PFSK-1 (cell line): ENCODE data around the gene HIGD2A.

Experiments used
- FOXP2 ChIP-seq: optimal IDR thresholded peaks from 2 replicates; pipeline ENCODE3; 2011; ENCODE audit warnings: borderline replicate concordance, control low read depth, inconsistent platforms; ENCODE audit not compliant: insufficient read depth; ENCODE audit errors: extremely low read length, extremely low read depth
- POLR2AphosphoS5 ChIP-seq: IDR thresholded peaks from 2 replicates; pipeline ENCODE4 v1.6.1; 2012; ENCODE audit warnings: low read depth, mild to moderate bottlenecking, control low read depth, low read length, moderate library complexity
- REST ChIP-seq, 2 experiments: IDR thresholded peaks; 2 replicates each; pipeline versions ENCODE4 v1.6.1 to v1.8.0; 2011 to 2012; ENCODE audit warnings: low read depth in 2 of 2, low read length in 2 of 2, control low read depth in 1 of 2, inconsistent platforms in 1 of 2, mild to moderate bottlenecking in 1 of 2, moderate library complexity in 1 of 2; ENCODE audit not compliant: insufficient read depth in 1 of 2
- SIN3A ChIP-seq: IDR thresholded peaks from 2 replicates; pipeline ENCODE4 v1.6.1; 2012; ENCODE audit warnings: mild to moderate bottlenecking, low read length, moderate library complexity, borderline replicate concordance; ENCODE audit not compliant: insufficient read depth
- TAF1 ChIP-seq: IDR thresholded peaks from 2 replicates; pipeline ENCODE4 v1.6.1; 2012; ENCODE audit warnings: low read length, control low read depth, borderline replicate concordance; ENCODE audit not compliant: insufficient read depth

DNA sequence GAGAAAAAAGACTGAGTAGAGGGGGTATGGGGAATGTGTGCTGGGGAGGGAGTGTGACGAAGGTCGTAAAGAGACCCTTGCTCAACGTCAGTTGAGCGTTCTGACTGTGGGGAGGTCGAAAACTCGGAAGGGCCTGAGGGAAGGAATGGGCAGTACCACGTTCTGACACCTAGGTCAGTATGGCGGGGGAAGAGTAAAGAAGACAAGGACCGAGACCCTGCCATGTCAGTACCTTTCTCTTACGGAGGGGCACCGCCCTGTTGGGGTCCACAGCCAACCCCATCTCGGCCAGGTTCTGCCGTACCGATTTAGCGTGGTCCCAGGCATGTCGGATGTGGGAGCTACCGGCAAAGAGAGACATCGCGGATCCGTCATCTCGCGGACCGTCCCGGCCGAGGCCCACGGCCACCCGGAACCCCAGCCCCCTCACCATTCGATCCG is 528 bp upstream of the HIGD2A start:
- TF ChIP-seq POLR2AphosphoS5, result no peak
- TF ChIP-seq REST (IDR thresholded peaks at IDR 0.05; ENCODE audit: insufficient read depth in 1 of 2, low read depth in 2 of 2, low read length in 2 of 2), result no peak
- no peak for TF ChIP-seq TAF1
- TF ChIP-seq SIN3A, result no peak
- TF ChIP-seq FOXP2, result no peak
